Hindlimb muscle (tissue), 1 donor: ENCODE measurements around the gene BHLHE23. TPM values are rescaled to one million over a fixed set of nuclear protein-coding genes. Genes with fewer than 3 reads are reported as not detected.

Experiments
- DNase-seq: peaks from one replicate; pipeline ENCODE4 v3.0.0-alpha.2; 2013
- polyA plus RNA-seq: library from polyadenylated mRNA; unstranded; fragments of 120-200 nt; gene quantifications from one replicate; pipeline ENCODE4 v1.2.1, GENCODE V29; 2013; ENCODE audit not compliant: insufficient read length

BHLHE23 gene
- not detected for polyA plus RNA-seq

- DNase-seq = peak; percentile 46
Observed at GRCh38 chr20:63006540-63007359, at the start of gene BHLHE23. TSS of gene BHLHE23 (minus strand) at chr20:63006964. CDS start at chr20:63006774, 190 bp downstream.

GRCh38 chr20:63055575-63056235 lies 48.9 kb upstream of the BHLHE23 start:
- no peak for DNase-seq

GRCh38 chr20:63054681-63055240 lies 48.0 kb upstream of the BHLHE23 start:
- no peak for DNase-seq

DNA sequence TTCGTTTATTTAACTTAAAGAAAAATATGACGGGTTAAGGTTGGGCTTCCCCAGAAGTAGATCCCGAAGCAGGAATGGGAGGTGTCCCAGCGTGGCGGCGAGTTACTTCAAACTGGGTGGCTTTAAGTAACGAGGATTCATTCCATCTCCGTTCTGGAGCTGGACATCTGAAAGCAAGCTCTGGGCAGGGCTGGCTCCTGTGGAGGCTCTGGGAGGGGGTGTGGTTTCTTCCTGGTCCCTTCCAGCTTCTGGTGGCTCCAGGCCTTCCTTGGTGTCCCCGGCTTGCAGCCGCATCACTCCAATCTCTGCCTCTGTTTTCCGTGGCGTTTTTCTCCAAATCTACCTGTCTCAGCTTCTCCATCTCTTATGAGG lies 47.3 kb upstream of the BHLHE23 start:
- no peak for DNase-seq

- DNase-seq = no peak
Observed at GRCh38 chr20:63053432-63054102, 46.8 kb upstream of the BHLHE23 start.

- no peak for DNase-seq
Observed at GRCh38 chr20:63052571-63053431, 46.0 kb upstream of the BHLHE23 start.

DNA sequence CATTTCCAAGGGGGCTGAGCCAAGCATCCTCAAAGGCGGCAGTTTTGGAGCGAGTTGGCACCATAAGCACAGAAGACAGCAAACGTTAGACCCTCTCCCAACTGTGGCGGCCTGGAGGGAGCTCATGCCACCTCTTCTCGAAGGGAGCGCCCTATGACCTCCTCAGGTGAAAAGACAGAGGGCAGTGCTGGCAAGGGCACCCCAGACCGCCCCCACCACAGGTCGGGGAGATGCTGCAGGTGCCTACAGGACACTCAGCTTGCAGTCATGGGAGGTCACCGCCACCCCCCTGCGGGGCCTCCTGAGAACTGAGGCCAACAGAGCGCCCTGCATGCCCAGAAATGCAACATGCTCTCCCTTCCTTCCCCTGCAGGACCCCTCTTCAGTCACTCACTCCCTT lies 45.1 kb upstream of the BHLHE23 start:
- DNase-seq = no peak

DNA sequence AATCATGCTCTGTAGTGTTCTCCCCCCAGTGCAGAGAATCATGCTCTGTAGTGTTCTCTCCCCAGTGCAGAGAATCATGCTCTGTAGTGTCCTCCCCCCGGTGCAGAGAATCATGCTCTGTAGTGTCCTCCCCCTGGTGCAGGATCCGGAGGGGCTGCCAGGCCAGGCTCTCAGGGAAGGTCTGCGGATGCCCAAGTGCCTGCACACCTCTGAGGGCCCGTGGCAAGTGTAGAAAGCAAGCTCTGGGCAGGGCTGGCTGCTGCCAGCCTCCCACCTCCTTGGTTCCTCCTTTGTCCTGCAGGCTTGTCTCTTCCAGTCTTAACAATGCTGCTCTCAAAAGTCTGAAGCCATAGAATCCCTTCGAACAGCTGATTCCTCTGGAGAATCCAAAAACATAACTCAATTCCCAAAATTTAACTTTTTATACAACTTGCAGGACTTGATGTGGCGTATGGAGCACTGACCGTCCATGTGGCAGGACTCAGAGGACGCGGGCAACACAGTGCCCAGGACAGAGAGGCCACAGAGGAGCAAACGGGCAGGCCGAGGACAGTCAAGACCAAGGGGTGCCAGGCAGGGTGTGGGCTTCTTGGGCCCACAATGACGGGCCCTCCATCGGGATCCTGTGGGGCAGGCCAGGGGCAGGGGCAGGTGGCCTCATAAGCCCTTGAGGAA lies 44.6 kb upstream of the BHLHE23 start:
- no peak for DNase-seq

DNA sequence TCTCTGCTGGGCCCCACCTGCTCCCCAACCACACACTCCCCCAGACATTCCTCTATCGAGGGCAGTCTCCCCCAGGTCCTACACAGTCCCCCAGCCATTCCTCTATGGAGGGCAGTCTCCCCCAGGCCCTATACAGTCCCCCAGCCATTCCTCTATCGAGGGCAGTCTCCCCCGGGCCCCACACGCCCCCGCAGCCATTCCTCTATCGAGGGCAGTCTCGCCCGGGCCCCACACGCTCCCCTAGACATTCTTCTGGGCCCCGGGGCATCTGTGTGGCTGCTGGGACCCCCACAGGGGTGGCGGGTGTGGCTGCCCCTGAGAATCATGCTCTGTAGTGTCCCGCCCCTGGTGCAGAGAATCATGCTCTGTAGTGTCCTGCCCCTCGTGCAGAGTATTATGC lies 43.6 kb upstream of the BHLHE23 start:
- no peak for DNase-seq

DNA sequence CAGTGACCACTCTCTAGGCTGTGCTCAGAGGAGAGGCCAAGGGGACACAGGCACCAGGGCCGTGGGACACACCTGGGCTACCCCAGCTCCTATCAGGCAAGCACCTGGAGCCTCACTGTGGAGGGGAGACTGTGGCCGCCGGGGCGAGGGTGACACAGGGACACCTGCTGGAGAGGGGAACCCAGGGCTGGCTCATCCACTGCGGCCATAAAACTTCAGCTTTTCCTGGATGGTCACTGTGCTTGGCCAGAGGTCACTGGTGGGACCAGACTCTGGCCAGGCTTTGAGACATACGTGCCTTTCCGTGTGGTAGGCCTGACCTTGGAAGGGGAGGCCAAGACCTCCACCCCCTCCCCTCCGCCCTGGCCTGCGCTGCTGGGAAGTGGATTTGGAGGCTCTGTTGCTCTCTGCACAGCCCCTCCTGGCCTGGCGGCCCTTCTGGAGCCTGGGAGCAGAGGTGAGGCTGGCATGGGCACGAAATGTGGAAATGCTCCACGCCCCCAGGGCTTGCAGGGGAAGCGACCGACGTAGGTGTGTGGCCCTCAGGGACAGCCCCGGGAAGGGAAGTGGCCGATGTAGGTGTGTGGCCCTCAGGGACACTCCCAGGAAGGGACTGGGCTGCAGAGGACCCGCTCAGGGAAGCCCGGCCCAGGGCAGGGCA lies 42.9 kb upstream of the BHLHE23 start:
- no peak for DNase-seq

DNA sequence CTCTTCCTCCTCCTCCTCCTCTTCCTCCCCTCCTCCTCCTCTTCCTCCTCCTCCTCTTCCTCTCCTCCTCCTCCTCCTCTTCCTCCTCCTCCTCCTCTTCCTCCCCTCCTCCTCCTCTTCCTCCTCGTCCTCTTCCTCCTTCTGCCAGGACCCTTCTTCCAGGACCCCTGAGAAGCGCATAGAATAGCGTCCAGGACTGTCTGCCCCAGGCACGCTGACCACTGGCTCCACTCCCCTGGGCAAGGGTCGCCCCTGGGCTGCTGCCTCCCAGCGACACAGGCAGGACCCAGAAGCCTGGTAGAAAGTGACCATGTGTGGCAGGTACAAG lies 42.4 kb upstream of the BHLHE23 start:
- no peak for DNase-seq

DNA sequence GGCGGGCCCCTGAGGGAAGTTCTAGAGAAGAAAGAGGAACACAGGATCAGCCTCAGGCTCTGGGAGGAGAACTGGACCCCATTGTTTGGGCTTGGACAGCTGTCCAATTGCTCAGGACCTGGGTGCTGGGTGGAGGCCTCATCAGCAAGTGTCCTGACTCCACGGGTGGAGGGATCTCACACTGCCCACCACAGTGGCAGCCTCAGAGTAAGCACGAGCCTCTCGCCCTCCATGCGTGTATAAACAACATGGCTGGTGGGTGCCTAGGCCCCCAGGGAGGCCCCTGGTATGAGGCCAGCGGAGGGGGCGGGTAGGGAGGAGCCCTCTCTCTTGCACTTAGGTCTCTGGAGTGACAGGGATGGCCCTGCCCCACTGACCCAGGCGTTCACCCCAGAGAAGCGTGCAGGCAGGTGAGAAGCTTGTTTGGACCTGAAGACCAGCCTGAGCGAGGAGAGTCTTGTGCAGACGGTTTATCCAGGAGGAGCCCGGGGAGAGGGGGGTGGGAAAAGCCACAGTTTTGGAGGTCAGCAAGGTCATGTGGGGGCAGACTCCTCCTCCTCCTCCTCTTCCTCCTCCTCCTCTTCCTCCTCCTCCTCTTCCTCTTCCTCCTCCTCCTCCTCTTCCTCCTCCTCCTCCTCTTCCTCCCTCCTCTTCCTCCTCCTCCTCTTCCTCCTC lies 41.9 kb upstream of the BHLHE23 start:
- DNase-seq = no peak

- no peak for DNase-seq
Observed at GRCh38 chr20:63047946-63048345, 41.2 kb upstream of the BHLHE23 start.

DNA sequence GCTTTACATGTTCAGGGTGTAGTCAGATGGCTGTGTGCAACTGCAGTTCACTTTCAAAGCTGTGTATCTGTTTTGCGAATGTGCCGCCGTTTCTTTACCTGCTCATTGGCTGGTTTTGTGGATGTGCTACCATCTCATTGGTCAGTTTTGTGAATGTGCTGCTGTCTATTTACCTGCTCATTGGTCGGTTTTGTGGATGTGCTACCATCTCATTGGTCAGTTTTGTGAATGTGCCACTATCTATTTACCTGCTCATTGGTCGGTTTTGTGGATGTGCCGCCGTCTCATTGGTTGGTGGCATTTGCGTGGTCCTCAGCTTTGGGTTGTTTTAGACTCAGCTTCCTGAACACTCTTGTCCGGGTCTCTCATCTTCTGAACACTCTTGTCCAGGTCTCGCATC lies 40.5 kb upstream of the BHLHE23 start:
- DNase-seq = no peak

- DNase-seq = no peak
Observed at GRCh38 chr20:63046841-63047240, 40.1 kb upstream of the BHLHE23 start.

DNA sequence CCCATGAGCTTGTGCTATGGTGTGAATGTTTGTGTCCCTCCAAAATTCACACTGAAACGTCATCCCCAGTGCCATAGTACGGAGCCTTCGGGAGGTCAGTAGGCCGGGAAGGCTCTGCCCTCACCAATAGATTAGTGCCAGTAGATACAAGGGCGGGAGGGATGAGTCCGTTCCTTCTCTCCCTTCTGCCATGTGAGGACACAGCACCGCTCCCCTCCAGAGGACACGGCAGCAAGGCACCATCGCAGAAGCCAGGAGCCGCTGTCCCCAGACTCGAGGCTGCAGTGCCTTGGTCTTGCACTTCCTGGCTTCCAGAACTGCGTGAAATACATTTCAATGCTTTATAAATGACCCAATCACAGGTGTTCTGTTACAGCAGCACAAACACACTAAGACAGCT lies 39.2 kb upstream of the BHLHE23 start:
- no peak for DNase-seq

- no peak for DNase-seq
Observed at GRCh38 chr20:63045401-63045800, 38.6 kb upstream of the BHLHE23 start.

DNA sequence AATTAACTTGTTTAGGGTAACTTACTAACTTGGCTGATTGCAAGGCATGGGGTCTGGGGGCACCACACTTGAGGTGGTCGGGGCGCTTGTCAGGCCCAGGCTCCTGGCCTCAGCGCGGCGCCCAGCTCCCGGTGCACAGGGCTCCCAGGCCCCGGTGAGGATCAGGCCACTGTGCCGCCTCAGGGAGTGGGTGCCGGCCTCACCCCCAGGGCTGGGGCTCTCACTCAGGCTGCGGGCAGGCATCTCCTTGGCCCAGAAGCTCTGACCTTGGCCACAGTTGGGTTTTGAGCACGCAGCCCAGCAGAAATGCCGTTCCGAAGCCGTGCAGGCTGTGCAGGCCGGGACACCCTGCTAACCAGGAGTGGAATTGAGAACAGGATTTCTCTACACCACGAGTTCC lies 37.8 kb upstream of the BHLHE23 start:
- DNase-seq = no peak

GRCh38 chr20:63044204-63044600 lies 37.4 kb upstream of the BHLHE23 start:
- no peak for DNase-seq

DNA sequence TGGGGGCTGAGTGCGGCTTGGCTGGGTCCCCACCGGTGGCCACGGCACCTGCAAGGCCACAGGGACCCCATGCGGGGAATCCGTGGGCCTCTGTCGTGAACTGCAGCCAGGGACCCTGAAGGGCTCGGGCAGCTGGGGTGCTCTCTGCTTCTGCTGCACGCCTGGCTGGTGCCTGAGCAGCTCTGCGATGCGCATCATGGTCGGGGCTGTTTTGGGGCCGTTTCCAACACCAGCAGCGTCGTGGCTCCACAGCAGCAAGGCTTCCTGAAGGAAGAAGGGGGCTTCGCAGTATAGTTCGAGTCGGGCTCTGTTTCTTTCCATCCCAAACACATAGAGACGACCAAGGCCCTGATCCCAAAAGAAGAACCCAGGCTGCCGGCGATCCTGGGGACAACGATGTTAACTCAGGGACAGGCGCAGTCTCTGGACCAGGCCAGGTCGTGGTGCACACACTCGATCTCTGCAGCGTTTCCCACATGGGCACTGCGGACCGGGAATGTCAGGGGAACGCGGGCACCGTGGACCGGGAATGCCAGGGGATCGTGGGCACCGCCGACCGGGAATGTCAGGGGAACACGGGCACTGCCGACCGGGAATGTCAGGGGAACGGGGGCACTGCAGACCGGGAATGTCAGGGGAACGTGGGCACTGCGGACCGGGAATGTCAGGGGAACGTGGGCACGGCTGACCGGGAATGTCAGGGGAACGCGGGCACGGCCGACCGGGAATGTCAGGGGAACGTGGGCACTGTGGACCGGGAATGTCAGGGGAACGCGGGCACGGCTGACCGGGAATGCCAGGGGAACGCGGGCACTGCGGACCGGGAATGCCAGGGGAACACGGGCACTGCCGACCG lies 36.8 kb upstream of the BHLHE23 start:
- no peak for DNase-seq
